Body of pancreas (tissue), 4 donors: Measurements from ENCODE around the gene EFNA1. TPM values are rescaled to one million over a fixed set of nuclear protein-coding genes. Genes with fewer than 3 reads are reported as not detected.

Experiments used
- ATAC-seq: fragments of 150-250 bp; one replicate; pipeline ENCODE4 v1.9.1; 2016
- DNase-seq, 4 donors: peaks; one replicate each; pipeline ENCODE4 v3.0.0-alpha.2; 2019
- H3K27ac ChIP-seq, 4 donors: fragments of 200-600 bp; sonication (generic); 1 replicate in 3 of 4; 2 replicates in 1 of 4; pipeline versions ENCODE4 v1.5.1 to v1.6.1; 2016 to 2019; ENCODE audit warnings: mild to moderate bottlenecking in 1 of 4, mixed read lengths in 1 of 4, moderate library complexity in 1 of 4
- H3K27me3 ChIP-seq, 2 donors: fragments of 200-600 bp; sonication (generic); one replicate each; pipeline ENCODE4 v1.6.0; 2016; ENCODE audit warnings: mild to moderate bottlenecking in 1 of 2
- H3K36me3 ChIP-seq, 2 donors: fragments of 200-600 bp; sonication (generic); replicated peaks in 1 of 2; 2 replicates each; pipeline ENCODE4 v1.5.1; 2016; ENCODE audit warnings: low read depth in 2 of 2; ENCODE audit not compliant: insufficient read depth in 1 of 2
- H3K4me1 ChIP-seq: fragments of 200-600 bp; sonication (generic); one replicate; pipeline ENCODE4 v1.6.0; 2016
- H3K4me3 ChIP-seq, 2 donors: fragments of 200-600 bp; sonication (generic); 1 replicate in 1 of 2; 2 replicates in 1 of 2; pipeline ENCODE4 v1.5.1; 2016 to 2019
- H3K9me3 ChIP-seq, 3 donors: fragments of 200-600 bp; sonication (generic); 1 replicate in 2 of 3; 2 replicates in 1 of 3; pipeline ENCODE4 v1.5.1; 2016
- POLR2A ChIP-seq, 3 donors: fragments of 450-650 bp; IDR thresholded peaks; one replicate each; pipeline ENCODE4 v1.6.1; 2016; ENCODE audit warnings: antibody characterized with exemption in 3 of 3, mild to moderate bottlenecking in 2 of 3
- WGBS, 2 donors: methylation state at CpG; one replicate each; pipeline ENCODE4 v1.1.5; 2017; 5-methylcytosine and 5-hydroxymethylcytosine counted together
- intact Hi-C: fragments of 100-400 bp; cut with DNase I; formaldehyde crosslinking; loops from one replicate; pipeline ENCODE4 v1.15.1; 2023
- total RNA-seq, 2 donors: library from RNA; depleted of rRNA; stranded (reverse); fragments of >200 nt; gene quantifications; one replicate each; pipeline ENCODE4 v1.1.0, GENCODE V29; 2016
- TF ChIP-seq, protein P1 (sequence below), 7 experiments: fragments of 450-650 bp in 4 of 7; fragments of 200-600 bp in 3 of 7; sonication (generic) in 3 of 7; IDR thresholded peaks; one replicate each; pipeline ENCODE4 v1.5.1; 2016 to 2019; ENCODE audit warnings: antibody characterized with exemption in 7 of 7

Gene EFNA1
- total RNA-seq, 2 donors from 2014 or later: 10.5 to 20.2 TPM

DNA sequence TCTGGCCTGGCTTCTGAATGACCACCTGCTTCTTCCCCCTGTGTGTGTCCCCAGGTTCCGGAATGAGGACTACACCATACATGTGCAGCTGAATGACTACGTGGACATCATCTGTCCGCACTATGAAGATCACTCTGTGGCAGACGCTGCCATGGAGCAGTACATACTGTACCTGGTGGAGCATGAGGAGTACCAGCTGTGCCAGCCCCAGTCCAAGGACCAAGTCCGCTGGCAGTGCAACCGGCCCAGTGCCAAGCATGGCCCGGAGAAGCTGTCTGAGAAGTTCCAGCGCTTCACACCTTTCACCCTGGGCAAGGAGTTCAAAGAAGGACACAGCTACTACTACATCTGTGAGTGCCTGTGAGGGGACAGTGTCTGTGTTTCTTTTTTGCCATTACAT lies 3.6 kb downstream of the EFNA1 start:
- Histone ChIP-seq H3K27me3 (no peaks in the 10 kb centered on the region), H3K4me3 (no peak overlapping the region), H3K36me3 (peaks cover 4 to 9% of the 10 kb centered on the region in 2 donors), H3K9me3 (no peaks in the 10 kb centered on the region), H3K4me1 (peaks cover 72% of the 10 kb centered on the region), H3K27ac (peak overlapping the region; percentile 61 to 99 (median 95))
- intact Hi-C loops: loop anchor here (5.0 kb wide), 1 partner anchor 36 kb away; no protein-coding TSS in a partner anchor
- WGBS, 2 donors: 21 to 38% methylated on average over 8 of the region's 8 CpGs
- ATAC-seq (no peak), DNase-seq (peak; percentile 80 to 92 (median 88))
- TF ChIP-seq, protein P1, sequence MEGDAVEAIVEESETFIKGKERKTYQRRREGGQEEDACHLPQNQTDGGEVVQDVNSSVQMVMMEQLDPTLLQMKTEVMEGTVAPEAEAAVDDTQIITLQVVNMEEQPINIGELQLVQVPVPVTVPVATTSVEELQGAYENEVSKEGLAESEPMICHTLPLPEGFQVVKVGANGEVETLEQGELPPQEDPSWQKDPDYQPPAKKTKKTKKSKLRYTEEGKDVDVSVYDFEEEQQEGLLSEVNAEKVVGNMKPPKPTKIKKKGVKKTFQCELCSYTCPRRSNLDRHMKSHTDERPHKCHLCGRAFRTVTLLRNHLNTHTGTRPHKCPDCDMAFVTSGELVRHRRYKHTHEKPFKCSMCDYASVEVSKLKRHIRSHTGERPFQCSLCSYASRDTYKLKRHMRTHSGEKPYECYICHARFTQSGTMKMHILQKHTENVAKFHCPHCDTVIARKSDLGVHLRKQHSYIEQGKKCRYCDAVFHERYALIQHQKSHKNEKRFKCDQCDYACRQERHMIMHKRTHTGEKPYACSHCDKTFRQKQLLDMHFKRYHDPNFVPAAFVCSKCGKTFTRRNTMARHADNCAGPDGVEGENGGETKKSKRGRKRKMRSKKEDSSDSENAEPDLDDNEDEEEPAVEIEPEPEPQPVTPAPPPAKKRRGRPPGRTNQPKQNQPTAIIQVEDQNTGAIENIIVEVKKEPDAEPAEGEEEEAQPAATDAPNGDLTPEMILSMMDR (IDR thresholded peaks at IDR 0.05): no peak
- peak in 2 of 3 donors; percentile 30 to 39 for TF ChIP-seq POLR2A (IDR thresholded peaks at IDR 0.05)

DNA sequence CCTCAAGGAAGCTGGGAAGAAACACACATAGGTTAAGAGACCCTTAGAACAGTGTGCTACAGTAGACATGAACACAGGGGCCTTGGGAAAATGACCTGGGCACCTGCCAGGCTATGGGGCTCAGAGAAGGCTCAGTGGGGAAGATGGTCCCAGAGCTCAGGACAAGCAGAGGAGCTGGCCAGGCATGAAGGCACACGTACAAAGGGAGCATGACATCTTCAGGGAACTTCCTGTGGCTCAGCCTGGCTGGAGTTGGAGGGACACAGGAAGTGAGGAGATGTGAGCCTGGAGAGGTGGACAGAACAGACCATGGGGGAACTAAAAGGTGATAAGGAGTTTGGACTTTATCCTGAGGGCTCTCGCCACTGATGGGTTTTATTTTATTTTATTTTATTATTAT lies 4.2 kb downstream of the EFNA1 start:
- Histone ChIP-seq H3K36me3 (peaks cover 4 to 9% of the 10 kb centered on the region in 2 donors), H3K9me3 (no peaks in the 10 kb centered on the region), H3K4me1 (peaks cover 70% of the 10 kb centered on the region), H3K27ac (peak overlapping the region in 3 of 4 donors; percentile 94 to 99 (median 96)), H3K27me3 (no peaks in the 10 kb centered on the region), H3K4me3 (no peak overlapping the region)
- 58 to 67% methylated on average over 2 of the region's 2 CpGs for WGBS, 2 donors
- TF ChIP-seq, protein P1 (IDR thresholded peaks at IDR 0.05): no peak
- TF ChIP-seq POLR2A (IDR thresholded peaks at IDR 0.05): no peak
- DNase-seq (no peak), ATAC-seq (no peak)
- intact Hi-C loops: loop anchor here (5.0 kb wide), 1 partner anchor 35 kb away; no protein-coding TSS in a partner anchor

DNA sequence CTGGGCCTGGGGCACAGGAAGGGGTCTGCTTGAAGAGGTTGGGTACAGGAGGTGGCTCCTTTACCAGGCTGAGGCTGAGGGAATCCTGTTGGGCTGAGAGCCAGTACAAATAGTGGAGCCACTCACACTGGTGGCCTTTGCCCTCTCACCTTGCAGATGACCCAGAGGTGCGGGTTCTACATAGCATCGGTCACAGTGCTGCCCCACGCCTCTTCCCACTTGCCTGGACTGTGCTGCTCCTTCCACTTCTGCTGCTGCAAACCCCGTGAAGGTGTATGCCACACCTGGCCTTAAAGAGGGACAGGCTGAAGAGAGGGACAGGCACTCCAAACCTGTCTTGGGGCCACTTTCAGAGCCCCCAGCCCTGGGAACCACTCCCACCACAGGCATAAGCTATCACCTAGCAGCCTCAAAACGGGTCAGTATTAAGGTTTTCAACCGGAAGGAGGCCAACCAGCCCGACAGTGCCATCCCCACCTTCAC lies 6.2 kb downstream of the EFNA1 start:
- no peaks in the 10 kb centered on the region for H3K27me3 ChIP-seq
- H3K4me1 ChIP-seq: peaks cover 85% of the 10 kb centered on the region
- no peak for TF ChIP-seq POLR2A (IDR thresholded peaks at IDR 0.05)
- TF ChIP-seq, protein P1 (IDR thresholded peaks at IDR 0.05): no peak
- no peak overlapping the region for H3K4me3 ChIP-seq
- ATAC-seq (no peak), DNase-seq (no peak)
- H3K27ac ChIP-seq: peak overlapping the region in 3 of 4 donors; percentile 94 to 99 (median 99)
- no peaks in the 10 kb centered on the region for H3K9me3 ChIP-seq
- intact Hi-C loops: loop anchor here (5.0 kb wide), 1 partner anchor 33 kb away; no protein-coding TSS in a partner anchor
- WGBS, 2 donors: 34 to 56% methylated on average over 7 of the region's 7 CpGs
- peaks cover 4 to 9% of the 10 kb centered on the region in 2 donors for H3K36me3 ChIP-seq

DNA sequence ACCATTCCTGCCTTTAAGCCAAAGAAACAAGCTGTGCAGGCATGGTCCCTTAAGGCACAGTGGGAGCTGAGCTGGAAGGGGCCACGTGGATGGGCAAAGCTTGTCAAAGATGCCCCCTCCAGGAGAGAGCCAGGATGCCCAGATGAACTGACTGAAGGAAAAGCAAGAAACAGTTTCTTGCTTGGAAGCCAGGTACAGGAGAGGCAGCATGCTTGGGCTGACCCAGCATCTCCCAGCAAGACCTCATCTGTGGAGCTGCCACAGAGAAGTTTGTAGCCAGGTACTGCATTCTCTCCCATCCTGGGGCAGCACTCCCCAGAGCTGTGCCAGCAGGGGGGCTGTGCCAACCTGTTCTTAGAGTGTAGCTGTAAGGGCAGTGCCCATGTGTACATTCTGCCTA lies 6.6 kb downstream of the EFNA1 start:
- intact Hi-C loops: loop anchor here (5.0 kb wide), 1 partner anchor 33 kb away; no protein-coding TSS in a partner anchor
- Histone ChIP-seq H3K36me3 (peaks cover 4 to 9% of the 10 kb centered on the region in 2 donors), H3K9me3 (no peaks in the 10 kb centered on the region), H3K4me3 (no peak overlapping the region), H3K4me1 (peaks cover 88% of the 10 kb centered on the region), H3K27ac (peak overlapping the region; percentile 94 to 99 (median 98)), H3K27me3 (no peaks in the 10 kb centered on the region)
- ATAC-seq (no peak), DNase-seq (no peak)
- 17 to 31% methylated on average over 1 of the region's 1 CpG for WGBS, 2 donors
- TF ChIP-seq, protein P1 (IDR thresholded peaks at IDR 0.05): no peak
- TF ChIP-seq POLR2A (IDR thresholded peaks at IDR 0.05): no peak
